IPS-11a (cell line): ENCODE results near the gene AFF3.
"Not testable (repeated sequence)": the region's sequence is repeated elsewhere in the genome, so short reads cannot be mapped to it uniquely, and the experiment has no call there.

ENCODE experiments used
- H3K4me3 ChIP-seq: one replicate; pipeline ENCODE4 v1.5.1; 2013; ENCODE audit warnings: low read depth, low read length, control low read depth

The AFF3 gene

DNA sequence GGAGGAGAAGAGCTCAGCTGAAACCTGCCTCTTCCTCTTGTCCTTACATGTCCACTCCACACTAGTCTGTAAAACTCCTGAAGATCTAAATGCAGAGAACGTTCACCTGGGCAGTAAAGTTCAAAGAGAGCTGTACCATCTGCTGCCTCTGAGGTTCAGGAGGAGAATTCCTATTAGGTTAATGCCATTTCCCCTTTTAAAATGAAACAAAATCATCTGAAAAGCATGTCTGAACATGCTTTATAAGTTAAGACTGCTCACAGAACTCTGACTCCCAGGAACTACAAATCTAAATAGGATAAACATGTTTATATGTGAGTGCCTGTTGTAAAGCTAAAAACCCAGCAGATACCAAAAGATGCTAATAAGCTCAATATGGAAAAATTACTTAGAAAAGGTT lies 164.4 kb downstream of the AFF3 start:
- no peak overlapping the region for H3K4me3 ChIP-seq

DNA sequence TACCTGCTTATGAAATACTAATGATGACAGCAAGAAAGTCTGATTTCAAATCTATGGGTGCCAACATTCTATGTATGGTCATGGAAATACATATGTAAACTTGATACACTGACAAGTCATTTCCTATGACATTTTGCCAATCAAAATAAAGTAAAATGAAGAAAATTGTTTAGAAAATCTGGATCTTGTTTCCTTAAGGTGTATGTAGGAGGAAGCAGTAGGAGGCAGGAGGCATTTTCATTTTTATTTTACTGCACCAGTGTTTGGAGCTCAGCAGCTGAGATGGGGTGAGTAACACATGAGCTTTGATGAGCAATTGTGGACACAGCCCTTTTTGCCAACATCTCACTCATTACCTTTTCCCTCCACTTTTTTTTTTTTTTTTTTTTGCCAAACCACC lies 167.0 kb downstream of the AFF3 start:
- H3K4me3 ChIP-seq: no peak overlapping the region

DNA sequence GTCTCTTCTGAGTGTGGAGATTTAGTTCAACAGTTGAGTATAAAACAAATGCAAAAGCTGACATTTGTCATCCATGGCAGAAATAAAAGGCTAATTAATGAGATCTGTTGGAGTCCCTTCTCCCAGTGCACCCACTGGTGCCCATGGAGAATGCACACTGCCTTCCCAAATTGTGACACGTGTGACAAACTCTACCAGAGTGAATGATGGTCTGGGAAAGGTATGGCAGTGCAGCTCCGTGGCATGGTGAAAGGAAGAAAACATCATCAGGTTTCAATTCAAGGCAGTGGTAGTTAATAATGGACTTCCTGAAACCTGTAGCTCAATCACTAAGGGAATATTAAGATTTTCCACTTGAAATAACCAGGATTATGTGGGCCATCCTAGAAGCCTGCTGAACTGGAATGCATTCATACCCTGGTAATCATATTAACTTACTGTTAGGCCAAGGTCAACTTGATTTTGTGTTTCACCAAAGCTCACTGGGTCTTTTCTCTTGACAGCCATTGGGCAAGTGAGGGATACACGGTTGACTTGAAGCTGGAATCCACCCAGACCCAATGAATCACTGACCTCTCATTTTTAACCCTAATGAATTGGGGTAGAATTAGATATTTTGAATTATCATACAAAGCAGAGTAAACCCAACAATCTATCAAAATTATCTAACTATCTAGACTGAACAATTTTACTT lies 167.6 kb downstream of the AFF3 start:
- H3K4me3 ChIP-seq: no peak overlapping the region

DNA sequence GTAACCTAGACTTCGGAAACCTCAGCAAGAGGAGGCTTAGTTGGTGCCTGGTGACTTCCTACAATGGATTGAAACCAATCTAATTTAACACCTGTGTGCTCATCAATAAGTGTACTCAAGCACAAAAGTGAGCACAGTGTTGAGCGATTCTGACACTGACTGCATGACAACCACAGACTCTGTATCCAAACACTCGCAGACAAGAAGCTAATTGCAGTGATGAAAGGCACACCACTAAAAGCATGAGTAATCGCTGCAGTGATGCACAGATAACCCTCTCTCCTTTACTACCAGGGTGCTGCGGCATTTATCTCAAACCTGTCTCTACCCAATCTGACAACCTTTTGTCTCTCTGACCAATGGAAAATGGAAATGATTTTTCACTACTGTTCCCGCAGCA lies 168.1 kb downstream of the AFF3 start:
- no peak overlapping the region for H3K4me3 ChIP-seq

DNA sequence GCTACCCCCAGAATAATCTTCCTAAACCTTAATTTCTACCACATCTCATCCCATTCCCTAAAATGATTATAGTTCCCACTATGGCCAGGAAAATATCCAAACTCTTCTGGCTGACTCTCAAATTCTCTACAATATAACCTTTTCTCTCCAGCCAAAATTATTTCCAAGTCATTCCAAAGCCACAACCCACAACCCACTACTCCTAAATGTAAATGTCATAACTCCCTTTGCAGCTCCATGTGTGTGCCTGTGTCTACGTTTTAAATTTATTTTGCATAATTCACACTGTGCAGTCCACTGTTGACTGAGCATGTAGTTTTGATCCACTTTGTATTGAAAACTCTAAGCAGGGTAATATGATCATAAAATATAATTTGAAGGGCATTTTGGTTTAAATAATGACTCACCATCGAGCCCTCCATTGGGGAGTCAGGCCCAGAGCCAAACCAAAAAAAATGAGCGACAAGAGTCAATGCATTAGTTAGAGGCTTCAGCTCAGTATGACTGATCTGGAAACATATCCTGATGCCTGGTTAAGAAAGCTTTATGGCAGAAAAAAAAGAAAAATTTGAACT lies 171.0 kb downstream of the AFF3 start:
- H3K4me3 ChIP-seq: no peak overlapping the region

DNA sequence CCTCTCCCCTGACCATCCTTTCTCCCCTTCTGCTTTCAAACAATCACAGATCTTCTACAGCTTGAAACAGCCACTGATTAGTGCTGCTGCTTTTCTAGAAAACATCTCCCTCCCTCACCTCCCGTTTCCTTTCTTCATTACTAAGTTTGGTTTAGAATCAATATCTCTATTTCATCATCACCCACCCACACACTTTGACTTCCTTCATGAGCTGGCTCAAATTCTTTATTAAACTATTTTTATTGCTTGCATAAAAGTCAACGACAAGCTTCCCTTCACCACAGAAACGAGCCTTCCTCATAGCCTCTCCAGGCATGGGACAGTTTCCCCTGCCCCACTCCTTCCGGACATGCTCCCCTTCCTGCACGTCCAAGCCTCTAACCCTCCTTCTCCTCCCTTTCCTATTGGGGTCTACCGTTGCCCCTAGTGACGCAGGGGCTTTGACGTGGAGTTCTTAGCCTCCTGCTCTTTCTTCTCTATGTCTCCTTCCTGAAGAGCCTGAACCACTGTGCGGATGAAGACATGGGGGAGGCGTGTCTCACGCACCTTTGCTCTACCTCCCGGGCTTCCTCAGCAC lies 172.0 kb downstream of the AFF3 start:
- H3K4me3 ChIP-seq: no peak overlapping the region

DNA sequence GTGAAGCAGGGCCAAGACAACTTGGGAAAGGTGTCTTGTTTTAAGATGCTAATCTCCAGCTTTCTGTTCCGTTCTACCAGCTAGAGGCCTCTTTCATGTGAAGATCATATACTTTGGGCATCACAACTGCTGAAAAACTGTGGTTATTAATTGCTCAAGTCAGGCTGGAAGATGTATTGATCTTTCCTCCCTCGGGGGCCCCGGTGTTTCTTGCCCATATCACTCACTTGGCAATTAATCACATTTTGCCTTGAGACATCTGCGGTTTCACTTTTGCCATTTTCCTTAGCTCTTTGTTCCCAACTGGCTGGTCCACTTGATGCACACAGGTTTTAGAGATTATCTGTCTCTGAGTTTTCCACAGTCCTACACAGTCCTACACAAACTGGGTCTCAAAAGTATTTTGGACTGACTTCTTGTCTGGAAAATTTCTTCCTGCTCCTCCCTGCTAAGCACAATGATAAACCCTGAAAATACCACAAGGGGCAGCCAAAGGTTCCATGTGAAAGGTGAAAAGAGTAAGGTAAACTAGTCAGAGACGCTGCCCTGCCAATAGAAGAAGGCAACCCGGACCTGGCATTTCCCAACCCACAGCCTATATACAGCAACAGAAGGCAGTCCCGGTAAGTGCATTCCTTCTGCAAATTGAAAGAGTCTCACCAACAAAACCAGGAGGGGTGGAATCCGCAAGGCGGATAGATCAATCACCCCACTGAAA lies 181.0 kb downstream of the AFF3 start:
- no peak overlapping the region for H3K4me3 ChIP-seq

DNA sequence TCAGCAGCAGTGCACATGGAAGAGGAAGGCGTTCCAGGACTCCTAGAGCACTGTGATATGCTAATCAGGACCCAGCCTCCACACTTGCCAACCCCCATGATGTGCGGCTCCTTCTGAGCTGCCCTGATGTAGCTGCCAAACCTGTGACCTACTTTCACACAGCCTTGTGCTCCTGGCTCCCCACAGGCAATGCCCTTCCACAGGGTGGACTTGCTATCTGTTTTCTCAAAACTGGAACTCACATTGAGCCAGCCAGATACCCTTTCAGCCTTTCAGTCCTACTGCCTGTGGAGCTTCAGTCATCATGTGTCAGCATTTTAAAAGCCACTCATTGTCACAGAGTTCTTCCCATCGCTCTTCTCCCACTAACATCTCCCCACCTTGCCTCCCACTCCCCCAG lies 181.6 kb downstream of the AFF3 start:
- no peak overlapping the region for H3K4me3 ChIP-seq

DNA sequence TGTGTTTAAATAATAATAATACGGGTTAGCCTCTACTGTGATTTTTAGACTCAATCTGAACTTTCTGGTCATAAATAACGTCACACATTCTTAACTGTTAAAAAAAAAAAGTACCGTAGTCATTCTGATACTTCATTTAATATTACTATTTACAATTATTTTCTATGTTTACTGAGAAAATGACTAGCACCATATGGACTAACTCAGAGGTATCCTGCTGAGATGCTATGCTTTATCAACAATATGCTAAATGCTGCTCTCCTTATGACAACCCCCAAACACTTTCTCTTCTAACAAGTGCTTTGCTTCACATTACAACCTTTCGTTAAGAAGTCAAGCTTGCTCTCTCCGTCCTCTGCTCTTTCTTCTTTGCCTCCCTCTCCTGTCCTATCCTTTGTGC lies 182.1 kb downstream of the AFF3 start:
- no peak overlapping the region for H3K4me3 ChIP-seq

DNA sequence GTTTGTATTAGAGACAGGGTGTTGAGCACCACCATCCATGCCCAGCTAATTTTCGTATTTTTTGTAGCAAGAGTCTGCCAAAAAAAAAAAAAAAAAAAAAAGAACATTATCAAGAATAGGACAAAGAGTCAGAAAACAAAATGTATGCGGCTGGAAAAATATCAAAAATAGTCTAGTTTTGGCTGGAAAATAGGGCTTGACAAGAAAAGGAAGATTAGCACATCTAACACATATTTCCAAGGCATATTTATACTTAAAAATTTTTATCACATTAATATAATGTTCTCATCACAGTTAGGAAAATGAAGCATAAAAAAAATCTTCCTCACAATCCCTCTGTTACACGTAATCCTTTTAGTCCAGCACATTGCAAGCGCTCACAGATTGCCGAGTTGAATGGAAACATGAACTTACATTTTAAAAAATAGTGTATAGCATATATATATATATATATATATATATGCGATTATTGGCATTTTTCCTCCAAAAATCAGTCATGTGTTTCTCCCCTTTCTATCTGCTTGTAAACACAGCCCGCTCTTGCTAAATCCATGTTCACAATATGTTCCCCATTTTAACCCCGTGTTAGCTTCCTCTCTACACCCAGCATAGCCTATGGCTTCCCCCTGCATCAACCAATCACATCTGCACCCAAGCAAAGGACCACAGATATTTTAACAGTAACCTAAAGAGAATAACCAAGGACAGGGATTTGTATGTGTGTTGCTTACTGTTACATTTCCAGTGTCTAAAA lies 183.0 kb downstream of the AFF3 start:
- H3K4me3 ChIP-seq: no peak overlapping the region

DNA sequence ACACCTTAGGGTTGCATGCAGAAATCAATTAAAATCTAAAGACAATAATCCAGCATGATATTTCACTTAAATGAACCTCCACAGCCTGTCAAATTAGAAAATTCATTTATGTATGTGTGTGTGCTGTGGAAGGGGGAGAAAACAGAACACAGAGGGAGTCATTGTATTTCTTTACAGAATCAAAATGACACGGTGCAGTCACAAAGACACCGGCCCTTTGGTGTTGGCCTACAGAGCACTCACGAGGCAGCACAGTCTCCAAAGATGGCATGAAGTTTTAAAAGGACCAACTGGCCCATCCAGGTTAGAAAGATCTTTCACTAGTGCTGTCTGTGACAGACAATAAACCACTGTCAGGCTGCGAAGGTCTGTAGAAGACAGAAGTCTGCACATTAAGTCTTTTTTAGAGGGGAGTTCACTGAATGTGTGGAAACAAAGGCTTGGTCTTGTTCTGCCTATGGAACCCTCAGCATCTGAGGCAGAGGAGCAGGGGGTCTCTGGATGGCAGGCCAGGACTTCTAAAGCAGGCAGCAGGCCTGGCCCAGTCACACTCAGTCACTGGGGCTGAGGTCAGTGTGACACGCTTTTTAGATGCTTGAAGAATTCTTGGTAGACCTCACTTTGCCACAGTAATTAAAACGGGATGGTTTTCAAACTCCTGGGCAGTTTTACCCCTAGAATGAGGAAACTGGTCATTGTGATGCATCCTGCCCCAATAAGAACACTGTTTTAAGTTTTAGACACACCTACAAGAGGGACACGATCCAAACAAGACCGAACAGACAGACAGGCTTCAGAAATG lies 184.9 kb downstream of the AFF3 start:
- no peak overlapping the region for H3K4me3 ChIP-seq

DNA sequence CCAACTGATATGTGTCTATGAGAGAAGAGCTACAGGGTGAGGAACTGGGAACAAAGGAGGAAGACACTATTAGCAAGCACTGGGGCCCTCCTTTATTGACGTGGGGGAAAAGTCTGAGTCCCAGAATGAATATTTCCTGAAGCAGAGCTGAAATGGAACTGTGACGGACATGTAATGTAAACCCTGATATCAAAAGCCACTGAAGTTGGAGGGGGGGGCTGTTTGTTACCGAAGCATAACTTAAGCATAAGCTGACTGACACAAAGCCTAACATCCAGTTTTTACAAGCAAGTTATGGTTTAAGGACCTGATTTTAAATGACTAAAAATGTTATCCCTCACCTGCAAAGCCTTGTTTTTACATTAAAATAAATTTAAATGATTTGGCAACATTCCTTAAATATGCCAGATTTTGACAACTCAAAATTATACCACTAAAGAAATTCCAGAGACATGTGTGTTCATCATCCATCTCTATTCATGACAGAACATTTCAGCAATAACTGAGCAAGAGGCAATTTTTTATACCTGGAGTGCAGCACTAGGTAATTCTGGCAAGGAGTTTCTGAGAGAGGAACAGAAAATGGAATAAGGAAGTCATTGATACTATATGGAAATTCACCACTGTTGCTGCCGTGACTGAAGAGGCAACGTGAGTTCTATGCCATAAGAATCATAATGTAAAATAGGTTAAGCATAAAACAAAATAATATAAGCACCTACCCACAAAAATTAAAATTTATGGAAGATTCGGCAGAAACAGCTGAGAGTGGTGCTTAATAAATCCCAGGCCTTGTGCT lies 186.0 kb downstream of the AFF3 start:
- H3K4me3 ChIP-seq: no peak overlapping the region

DNA sequence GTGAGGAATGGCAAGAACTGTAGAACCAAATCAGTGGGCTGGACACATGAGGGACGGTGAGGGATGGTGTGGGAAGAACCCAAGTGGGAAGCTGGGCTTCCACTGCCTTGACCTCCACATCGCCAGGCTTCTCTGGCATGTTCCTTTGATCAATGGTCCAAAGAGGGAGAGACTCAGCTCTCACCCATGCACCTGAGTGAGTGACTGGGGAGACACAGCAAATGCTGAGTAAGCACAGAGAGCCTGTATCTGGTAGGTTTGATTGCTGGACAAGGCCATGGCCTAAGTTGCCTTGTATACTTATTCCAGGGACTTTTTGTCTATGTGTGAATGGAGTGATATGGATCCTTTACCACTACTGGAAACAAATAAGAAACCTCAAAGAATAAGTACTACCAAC lies 188.6 kb downstream of the AFF3 start:
- H3K4me3 ChIP-seq: no peak overlapping the region

DNA sequence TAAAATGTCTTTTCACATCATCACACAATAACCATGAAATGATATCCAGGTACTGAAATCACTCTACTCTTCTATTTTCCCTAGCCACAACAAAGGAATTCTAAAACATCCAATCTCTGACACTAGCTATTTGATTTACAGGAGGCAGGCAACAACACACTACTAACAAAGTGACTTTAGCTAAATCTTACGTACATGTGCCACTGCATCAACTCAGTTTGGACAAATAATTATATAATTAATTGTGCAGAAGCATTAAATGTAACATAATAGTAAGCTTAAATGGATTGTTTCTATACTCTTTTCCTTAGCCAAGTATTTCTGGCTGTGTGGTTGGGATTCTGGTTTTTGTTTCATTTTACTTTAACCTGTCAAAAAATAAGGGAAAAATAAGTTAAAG lies 192.4 kb downstream of the AFF3 start:
- no peak overlapping the region for H3K4me3 ChIP-seq

DNA sequence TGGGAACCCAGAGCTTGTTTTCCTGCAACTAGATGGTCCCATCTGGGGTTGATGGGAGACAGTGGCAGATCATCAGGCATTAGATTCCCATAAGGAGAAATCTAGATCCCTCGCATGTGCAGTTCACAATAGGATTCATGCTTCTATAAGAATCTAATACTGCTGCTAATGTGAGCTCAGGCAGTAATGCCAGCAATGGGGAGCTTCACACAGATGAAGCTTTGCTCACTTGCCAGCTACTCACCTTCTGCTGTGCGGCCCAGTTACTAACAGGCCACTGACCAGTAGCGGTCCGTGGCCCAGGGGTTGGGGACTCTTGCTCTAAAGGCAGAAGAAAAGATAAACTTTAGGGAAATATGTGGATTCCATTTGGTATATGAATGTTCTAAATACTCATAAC lies 192.9 kb downstream of the AFF3 start:
- H3K4me3 ChIP-seq: no peak overlapping the region

DNA sequence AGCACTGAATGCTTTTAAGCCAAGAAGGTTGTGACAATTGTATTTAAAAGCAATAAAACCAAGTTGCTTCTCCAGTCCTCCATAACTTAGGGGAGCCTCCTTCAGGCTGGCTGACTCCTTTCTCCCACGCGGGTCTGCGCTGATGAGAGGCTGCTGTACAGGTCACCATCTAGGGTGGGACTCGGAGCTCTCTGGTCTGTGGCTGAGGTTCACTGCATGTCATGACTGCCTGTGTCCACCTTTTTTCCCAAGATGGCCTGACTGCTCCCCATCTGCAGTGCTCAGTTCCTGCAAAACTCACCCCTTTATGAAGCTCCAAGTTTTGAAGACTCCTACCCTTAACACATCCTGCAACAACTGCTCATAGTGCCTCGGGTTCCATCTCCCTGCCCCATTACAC lies 194.4 kb downstream of the AFF3 start:
- no peak overlapping the region for H3K4me3 ChIP-seq

DNA sequence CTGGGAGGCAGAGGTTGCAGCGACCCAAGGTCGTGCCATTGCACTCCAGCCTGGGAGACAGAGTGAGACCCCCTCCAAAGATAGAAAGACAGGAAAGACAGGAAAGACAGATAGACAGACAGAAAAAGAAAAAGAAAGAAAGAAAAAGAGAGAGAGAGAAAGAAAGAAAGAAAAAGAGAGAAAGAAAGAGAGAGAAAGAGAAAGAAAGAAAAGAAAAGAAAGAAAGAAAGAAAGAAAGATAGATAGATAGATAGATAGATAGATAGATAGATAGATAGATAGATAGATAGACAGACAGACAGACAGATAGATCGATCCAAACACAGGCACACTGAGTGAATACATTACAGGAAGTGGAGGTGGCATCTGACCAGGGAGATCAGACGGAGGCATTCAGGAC lies 195.0 kb downstream of the AFF3 start:
- not testable (repeated sequence) for H3K4me3 ChIP-seq

DNA sequence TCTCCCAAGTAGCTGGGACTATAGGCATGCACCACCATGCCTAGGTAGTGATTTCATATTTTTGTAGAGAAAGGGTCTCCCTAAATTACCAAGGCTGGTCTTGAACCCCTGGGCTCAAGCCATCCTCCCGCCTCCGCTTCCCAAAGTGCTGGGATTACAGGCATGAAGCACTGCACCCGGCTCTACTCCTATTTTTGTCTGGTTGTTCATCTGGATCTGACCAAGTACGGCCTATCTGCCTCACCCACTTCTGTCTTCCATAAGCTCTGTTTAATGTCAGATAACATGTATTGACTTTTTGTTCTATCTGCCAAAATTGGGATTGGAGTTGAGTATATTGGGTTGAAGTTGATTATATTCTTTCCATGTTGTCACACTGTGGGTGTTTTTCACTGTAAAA lies 198.4 kb downstream of the AFF3 start:
- no peak overlapping the region for H3K4me3 ChIP-seq

DNA sequence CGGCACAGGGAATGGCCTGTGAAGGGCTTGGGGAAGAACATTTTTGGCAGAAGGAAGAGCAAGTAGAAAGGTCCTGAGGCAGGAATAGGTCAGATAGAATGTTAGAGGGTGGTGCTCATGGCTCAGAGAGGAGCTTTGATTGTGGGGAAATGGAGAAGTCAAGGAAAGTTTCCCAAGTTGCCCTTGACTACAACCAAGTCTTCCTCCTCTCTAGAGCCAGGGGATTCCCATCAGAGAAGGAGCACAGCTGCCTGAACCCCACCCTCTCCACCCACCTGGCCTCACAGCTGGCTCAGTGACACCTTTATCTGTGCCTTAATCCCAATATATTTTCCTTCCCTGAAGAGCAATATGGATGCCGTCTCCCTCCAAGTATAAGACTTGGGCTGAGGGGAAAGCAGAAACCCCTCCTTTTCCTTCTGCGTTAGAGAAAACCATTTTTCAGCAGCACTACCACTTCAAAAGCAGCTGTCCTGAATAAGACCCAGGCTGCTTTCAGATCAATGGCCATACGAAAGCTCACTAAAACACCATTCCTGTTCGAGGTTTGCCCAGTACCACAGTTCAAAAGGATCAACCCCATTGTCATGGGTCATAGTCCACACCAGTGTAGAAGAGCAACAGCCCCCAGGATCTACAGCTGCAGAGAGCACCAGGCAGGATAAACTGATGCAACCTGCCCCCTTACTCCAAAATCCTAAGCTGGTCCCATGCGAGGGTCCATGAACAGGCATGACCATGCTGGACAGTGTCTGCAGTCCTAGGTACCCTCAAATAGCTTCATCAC lies 199.6 kb downstream of the AFF3 start:
- no peak overlapping the region for H3K4me3 ChIP-seq
